ENCODE data around the gene EXOC1.

- TF ChIP-seq, protein P1, sequence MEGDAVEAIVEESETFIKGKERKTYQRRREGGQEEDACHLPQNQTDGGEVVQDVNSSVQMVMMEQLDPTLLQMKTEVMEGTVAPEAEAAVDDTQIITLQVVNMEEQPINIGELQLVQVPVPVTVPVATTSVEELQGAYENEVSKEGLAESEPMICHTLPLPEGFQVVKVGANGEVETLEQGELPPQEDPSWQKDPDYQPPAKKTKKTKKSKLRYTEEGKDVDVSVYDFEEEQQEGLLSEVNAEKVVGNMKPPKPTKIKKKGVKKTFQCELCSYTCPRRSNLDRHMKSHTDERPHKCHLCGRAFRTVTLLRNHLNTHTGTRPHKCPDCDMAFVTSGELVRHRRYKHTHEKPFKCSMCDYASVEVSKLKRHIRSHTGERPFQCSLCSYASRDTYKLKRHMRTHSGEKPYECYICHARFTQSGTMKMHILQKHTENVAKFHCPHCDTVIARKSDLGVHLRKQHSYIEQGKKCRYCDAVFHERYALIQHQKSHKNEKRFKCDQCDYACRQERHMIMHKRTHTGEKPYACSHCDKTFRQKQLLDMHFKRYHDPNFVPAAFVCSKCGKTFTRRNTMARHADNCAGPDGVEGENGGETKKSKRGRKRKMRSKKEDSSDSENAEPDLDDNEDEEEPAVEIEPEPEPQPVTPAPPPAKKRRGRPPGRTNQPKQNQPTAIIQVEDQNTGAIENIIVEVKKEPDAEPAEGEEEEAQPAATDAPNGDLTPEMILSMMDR (IDR thresholded peaks at IDR 0.05) = no peak
- no peak for TF ChIP-seq POLR2A (IDR thresholded peaks at IDR 0.05)
Measured at GRCh38 chr4:55896622-55897021, 43.2 kb downstream of the EXOC1 start.

Measured in adrenal gland (tissue), 5 donors.